GM21423 (cell line): ENCODE results near the gene TMEM170A.
A peak's percentile ranks its signal among the peaks of the same experiment; 100 is the strongest.
"Not testable (repeated sequence)": the region's sequence is repeated elsewhere in the genome, so short reads cannot be mapped to it uniquely, and the experiment has no call there.

Experiments used
- ATAC-seq: cut with Tn5 transposase; IDR thresholded peaks from one replicate; pipeline ENCODE4 v1.9.1; 2021; ENCODE audit warnings: mild to moderate bottlenecking, moderate library complexity; ENCODE audit not compliant: unreplicated experiment

TMEM170A gene

GRCh38 chr16:75464122-75464918 is at the start of gene TMEM170A:
TSS of gene TMEM170A (minus strand) at chr16:75464689. CDS start at chr16:75464600, 89 bp downstream.
- peak; percentile 93 for ATAC-seq

- no peak for ATAC-seq
These were observed 42.1 kb upstream of the TMEM170A start for GRCh38 chr16:75506574-75506973.

GRCh38 chr16:75506107-75506506 is 41.6 kb upstream of the TMEM170A start:
- no peak for ATAC-seq

GRCh38 chr16:75503801-75504200 is 39.3 kb upstream of the TMEM170A start:
- ATAC-seq = no peak

- no peak for ATAC-seq
These were observed 38.6 kb upstream of the TMEM170A start for GRCh38 chr16:75502916-75503605.

GRCh38 chr16:75501820-75502219 is 37.3 kb upstream of the TMEM170A start:
- ATAC-seq = not testable (repeated sequence)

GRCh38 chr16:75501359-75501758 is 36.9 kb upstream of the TMEM170A start:
- no peak for ATAC-seq

GRCh38 chr16:75498605-75499322 is 34.3 kb upstream of the TMEM170A start:
- ATAC-seq = not testable (repeated sequence)

- no peak for ATAC-seq
These were observed 33.1 kb upstream of the TMEM170A start for GRCh38 chr16:75497558-75497957.

GRCh38 chr16:75495076-75495674 is 30.7 kb upstream of the TMEM170A start, which contains the start of gene CHST6:
TSS of gene CHST6 (minus strand) at chr16:75495441. CDS start at chr16:75479828, 15,613 bp downstream.
- ATAC-seq = peak; percentile 54

- no peak for ATAC-seq
These were observed 30.2 kb upstream of the TMEM170A start for GRCh38 chr16:75494661-75495075.

- ATAC-seq = no peak
These were observed 29.7 kb upstream of the TMEM170A start for GRCh38 chr16:75494184-75494583.

- no peak for ATAC-seq
These were observed 27.4 kb upstream of the TMEM170A start for GRCh38 chr16:75491876-75492275.

GRCh38 chr16:75488322-75488721 is 23.8 kb upstream of the TMEM170A start:
- no peak for ATAC-seq

GRCh38 chr16:75486676-75487313 is 22.3 kb upstream of the TMEM170A start:
- peak; percentile 52 for ATAC-seq

- ATAC-seq = no peak
These were observed 21.7 kb upstream of the TMEM170A start for GRCh38 chr16:75486014-75486675.

- ATAC-seq = no peak
These were observed 20.9 kb upstream of the TMEM170A start for GRCh38 chr16:75485230-75486013.

GRCh38 chr16:75483222-75483621 is 18.7 kb upstream of the TMEM170A start:
- no peak for ATAC-seq
